NCI-H1436 treated with DMSO at 0.1 percent for 48 hours (cell line): ENCODE data around the gene CHCHD10.

Experiments
- DNase-seq: peaks from one replicate; lab custom pipeline; 2025; lab: John Stamatoyannopoulos, UW

The CHCHD10 gene

GRCh38 chr22:23787600-23787896 lies 19.8 kb upstream of the CHCHD10 start:
- no peak for DNase-seq

DNA sequence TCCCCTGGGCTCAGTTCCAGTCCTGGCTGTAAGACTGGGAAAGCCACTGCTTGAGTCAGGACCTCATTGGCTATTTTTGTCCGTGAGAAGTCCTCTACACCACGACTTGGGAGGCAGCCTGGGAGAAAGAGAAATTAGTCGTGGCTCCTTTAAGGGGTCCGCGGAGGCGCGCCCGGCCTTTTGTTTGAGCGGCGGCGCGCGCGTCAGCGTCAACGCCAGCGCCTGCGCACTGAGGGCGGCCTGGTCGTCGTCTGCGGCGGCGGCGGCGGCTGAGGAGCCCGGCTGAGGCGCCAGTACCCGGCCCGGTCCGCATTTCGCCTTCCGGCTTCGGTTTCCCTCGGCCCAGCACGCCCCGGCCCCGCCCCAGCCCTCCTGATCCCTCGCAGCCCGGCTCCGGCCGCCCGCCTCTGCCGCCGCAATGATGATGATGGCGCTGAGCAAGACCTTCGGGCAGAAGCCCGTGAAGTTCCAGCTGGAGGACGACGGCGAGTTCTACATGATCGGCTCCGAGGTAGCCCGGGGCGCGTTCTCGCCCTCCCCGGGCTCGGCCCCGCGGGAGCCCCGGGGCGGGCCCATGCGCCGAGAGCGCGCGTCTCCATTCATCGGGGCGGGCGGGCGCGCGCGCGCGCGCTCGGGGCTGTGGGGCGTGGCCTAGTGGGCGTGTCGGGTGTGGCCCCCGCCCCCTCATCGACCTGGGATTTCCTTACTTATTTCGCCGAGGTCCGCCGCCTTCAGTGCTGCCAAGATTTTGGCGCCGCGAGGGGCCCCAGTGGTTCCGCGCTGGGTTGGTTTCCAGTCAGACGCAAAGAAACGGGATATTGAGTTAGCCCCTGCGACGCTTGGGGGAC lies 19.2 kb upstream of the CHCHD10 start, which contains the start of gene SMARCB1:
Gene SMARCB1, plus strand, starts transcription at position 215 of the 848 bp plus-strand sequence. Its CDS starts 204 bp downstream, at position 419.
- DNase-seq: peak; percentile 41

GRCh38 chr22:23786261-23786710 lies 18.5 kb upstream of the CHCHD10 start:
- DNase-seq: no peak

DNA sequence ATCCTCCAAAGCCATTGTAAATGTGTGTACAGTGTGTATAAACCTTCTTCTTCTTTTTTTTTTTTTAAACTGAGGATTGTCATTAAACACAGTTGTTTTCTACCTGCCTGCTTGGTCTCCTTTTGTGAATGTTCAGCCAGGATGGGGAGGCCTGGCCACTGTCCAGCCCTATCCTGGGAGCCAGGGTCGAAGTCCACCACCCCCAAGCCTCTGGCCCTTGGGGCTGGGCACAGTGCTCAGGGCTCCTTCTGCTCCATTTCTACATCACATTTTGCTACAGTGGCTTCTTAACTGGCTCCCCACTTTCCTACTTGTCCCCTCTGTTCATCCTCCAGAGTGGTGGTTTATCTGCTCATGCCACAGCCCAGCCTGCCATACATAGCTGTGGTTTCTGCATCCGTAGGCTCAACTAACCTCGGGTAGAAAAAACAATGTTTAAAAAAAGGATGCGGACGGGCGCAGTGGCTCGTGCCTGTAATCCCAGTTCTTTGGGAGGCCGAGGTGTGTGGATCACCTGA lies 16.5 kb upstream of the CHCHD10 start:
- DNase-seq: no peak

- DNase-seq: no peak
These were observed 15.7 kb upstream of the CHCHD10 start for GRCh38 chr22:23783265-23784150.

DNA sequence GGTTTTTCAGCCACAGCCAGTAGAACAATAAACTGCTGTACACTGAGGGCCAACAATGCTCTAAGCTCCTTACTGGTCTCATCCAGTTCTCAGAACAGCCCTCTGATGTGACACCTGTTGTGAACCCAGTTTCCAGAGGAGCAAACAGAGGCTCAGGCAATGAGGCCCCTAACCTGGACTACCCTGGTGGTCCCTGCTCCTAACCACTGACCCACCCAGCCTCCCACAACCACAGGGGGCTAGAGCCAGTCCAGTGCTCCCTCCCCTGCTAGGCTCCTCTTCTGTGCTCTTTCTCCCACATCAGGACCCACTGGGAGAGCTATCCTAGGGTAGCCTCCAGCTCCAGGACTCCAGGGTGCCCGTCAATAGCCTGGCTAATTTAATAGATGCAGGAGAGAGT lies 14.9 kb upstream of the CHCHD10 start:
- DNase-seq: no peak

DNA sequence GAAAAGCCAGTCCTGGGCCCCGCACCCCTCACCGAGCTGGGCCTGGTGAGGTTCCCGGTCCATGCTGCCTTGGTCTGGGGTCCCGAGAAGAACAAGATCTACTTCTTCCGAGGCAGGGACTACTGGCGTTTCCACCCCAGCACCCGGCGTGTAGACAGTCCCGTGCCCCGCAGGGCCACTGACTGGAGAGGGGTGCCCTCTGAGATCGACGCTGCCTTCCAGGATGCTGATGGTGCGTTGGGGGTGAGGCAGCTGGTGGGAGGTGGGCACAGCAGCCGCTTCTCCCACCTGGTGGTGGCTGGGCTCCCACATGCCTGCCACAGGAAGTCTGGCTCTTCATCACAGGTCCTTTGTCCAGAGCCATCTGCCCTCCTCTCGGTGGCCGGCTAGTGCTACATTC lies 14.5 kb upstream of the CHCHD10 start:
- DNase-seq: no peak

- DNase-seq: no peak
These were observed 13.9 kb upstream of the CHCHD10 start for GRCh38 chr22:23781511-23782183.

- no peak for DNase-seq
These were observed 13.3 kb upstream of the CHCHD10 start for GRCh38 chr22:23781065-23781464.

GRCh38 chr22:23780146-23780748 lies 12.5 kb upstream of the CHCHD10 start:
- DNase-seq: no peak

DNA sequence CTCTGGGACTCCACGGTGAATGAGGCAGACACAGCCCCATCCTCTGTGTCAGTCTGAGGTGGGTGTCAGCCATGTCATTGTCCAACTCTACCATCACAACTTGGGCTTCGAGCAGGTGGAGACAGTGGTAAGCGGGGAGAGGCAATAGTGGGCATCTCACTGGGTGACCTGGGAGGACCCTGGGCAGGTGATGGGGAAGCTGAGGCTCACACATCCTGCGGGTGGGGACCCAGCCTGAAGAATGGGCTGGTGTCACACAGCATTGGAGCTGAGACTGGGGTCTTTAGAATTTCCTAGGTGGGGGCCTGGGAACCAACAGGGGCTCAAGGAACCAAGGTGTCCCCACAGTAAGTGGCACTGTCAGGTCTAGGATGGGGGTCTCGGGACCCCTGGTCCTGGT lies 12.0 kb upstream of the CHCHD10 start:
- DNase-seq: no peak

GRCh38 chr22:23779083-23779482 lies 11.3 kb upstream of the CHCHD10 start:
- no peak for DNase-seq

- DNase-seq: no peak
These were observed 10.8 kb upstream of the CHCHD10 start for GRCh38 chr22:23778577-23778900.

GRCh38 chr22:23777776-23778576 lies 10.2 kb upstream of the CHCHD10 start:
- no peak for DNase-seq

DNA sequence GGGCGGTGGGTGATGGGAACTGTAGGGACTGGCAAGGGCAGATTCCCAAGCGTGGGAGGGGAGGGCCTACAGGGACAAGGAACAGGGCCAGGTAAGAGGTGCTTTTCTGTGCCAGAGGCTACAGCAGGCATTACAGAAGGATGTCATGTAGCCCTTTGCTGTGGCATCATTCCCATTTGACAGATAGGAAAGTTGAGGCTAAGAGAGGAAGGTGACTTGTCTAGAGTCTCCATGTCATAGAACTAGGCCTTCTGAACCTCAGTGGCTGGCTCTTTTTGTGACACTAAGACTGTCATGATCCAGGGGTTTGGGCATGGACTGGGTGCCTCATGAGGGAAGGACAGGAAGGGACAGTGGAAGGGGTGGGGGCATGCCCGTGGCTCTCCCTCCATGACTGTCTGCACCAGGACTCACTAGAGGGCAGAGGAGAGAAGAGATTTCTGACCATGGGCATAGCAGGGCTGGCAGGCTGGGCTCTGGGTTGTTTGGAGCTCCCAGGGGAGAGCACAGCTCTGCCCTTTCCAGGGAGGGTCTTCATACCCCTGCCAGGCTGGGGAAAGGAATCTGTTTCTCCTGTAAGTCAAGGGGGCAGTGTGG lies 8.1 kb upstream of the CHCHD10 start:
- DNase-seq: no peak

DNA sequence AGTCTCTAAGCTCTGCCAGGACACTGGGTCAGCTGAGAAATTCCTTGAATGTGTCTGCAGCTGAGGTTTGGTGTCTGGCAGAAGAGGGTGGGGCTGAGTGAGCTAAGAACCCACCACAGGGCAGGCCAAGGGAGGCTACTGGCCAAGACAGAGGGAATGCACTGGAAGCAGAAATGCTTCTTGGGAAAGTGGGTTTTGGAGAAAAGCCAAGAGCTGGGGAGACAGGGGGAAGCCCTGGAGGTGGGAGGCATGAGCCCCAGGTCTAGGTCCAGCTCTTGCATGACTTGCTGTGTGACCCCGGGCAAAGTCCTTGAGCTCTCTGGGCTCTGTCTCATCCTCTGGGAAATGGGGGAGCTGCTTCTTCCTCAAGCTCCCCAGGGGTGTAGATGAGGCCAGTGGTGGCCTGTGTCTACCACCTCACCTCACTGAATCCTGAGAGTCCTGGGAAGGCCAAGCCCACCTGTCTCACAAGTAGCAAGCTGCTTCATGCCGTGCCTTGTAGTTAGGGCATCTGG lies 7.2 kb upstream of the CHCHD10 start:
- DNase-seq: no peak

DNA sequence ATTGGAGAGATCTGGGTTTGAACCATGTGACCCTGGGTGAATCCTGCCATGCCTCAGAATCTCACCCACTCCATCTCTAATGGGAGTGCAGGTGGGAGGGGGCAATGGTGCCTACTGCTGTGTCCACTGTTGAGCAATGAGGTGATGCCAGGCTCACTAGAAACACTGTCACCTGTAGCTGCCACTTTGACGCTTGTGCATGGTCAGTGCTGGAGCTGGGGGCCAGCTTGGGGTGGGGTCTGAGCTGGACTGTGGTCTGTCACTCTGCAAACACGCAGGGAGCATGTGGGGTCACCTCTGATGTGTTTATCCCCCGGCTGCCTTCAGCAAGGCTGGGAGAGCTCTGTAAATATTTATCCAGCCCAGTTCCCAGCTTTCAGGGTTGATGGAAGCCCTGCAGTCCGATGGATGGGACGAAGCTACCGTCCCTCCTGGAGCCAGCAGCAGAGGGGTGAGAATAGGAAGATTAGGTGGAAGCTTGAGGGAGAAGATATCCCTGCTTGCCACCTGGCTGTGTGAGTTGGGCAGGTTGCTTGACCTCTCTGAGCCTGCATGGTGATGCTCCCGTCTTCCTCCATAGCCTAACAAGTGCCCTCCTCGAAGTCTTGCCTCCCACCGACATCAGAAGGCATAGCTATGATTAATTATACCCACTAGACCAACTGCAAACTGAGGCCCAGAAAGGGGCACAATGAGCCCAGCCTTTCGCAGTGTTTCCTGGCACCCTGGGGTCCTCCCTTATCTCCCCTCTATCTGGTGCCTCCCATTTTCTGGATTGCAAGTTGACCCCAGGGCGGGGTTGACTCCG lies 6.5 kb upstream of the CHCHD10 start:
- no peak for DNase-seq

DNA sequence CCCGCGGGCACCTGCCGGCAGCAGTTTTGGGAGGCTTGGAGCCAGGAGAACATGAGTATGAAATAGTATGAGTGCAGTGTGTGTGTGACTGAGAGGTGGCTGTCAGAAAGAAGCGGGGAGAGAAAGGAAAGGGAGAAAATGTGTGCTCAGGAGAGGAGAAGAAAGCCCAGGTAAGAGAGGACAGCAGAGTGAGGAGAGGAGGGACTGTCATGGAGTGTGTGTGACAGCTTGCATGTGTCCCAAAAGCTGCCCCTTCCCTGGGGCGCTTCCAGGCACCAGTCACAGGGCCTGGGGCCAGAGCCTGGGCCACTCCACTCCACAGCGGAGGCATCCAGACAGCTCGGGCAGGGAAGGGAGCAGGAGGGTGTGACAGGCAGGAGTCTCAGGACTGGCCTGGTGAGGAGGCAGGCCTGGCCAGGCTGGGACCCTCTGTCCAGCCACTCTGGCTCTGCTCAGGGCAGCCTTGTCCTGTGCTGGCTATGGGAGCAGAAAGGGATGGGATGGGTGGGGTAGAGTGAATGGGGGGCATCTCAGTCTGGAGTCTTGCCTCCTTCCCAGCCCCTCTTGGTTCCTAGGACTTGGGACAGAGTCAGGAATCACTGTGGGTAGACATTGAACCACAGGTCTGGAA lies 5.8 kb upstream of the CHCHD10 start:
- DNase-seq: no peak
